IMR-90 (cell line): ENCODE data around the gene ANOS1. TPM values are rescaled to one million over a fixed set of nuclear protein-coding genes. Genes with fewer than 3 reads are reported as not detected.
"Not testable (repeated sequence)": the region's sequence is repeated elsewhere in the genome, so short reads cannot be mapped to it uniquely, and the experiment has no call there.

Experiments
- ATAC-seq: fragments of 200-7000 bp; cut with Tn5 transposase; 2 replicates; pipeline ENCODE4 v1.9.1; 2020; ENCODE audit warnings: low read depth, mild to moderate bottlenecking, moderate library complexity
- BruUV-seq: library from RNA; stranded (reverse); fragments of 400-500 nt; replicated peaks from 2 replicates; lab custom pipeline; 2021; lab: Mats Ljungman, UMichigan
- CTCF ChIA-PET: fragments of 300-600 bp; formaldehyde crosslinking; extraction: SDS; loops from one replicate; lab custom pipeline; 2021; ENCODE audit warnings: antibody characterized with exemption; lab: Yijun Ruan, JAX
- POLR2A ChIA-PET: fragments of 300-600 bp; sonication (Branson Sonifier 250); formaldehyde crosslinking; loops from one replicate; lab custom pipeline; 2022; ENCODE audit warnings: antibody characterized with exemption; ENCODE audit not compliant: unreplicated experiment; lab: Charles Lee
- DNase-seq: peaks from one replicate; pipeline ENCODE4 v3.0.0; 2013
- H2AFZ ChIP-seq: replicated peaks from 2 replicates; pipeline ENCODE3; 2013; ENCODE audit warnings: low read length, mild to moderate bottlenecking; ENCODE audit not compliant: poor library complexity
- H2AK5ac ChIP-seq: 2 replicates; pipeline ENCODE4 v1.6.1; 2013; ENCODE audit warnings: low read depth, low read length, inconsistent platforms
- H2AK9ac ChIP-seq: replicated peaks from 2 replicates; pipeline ENCODE3; 2013; ENCODE audit warnings: mild to moderate bottlenecking, low read depth, low read length, moderate library complexity; ENCODE audit not compliant: poor library complexity
- H2BK120ac ChIP-seq: 2 replicates; pipeline ENCODE4 v1.6.1; 2013; ENCODE audit warnings: low read depth, low read length, inconsistent platforms
- H2BK15ac ChIP-seq: 3 replicates; pipeline ENCODE4 v1.6.1; 2013; ENCODE audit warnings: low read depth, low read length, inconsistent platforms
- H2BK20ac ChIP-seq: 2 replicates; pipeline ENCODE4 v1.6.1; 2013; ENCODE audit warnings: low read depth, mild to moderate bottlenecking, inconsistent platforms, low read length, moderate library complexity
- H2BK5ac ChIP-seq: 2 replicates; pipeline ENCODE4 v1.6.1; 2013; ENCODE audit warnings: mild to moderate bottlenecking, low read depth, low read length, inconsistent platforms; ENCODE audit not compliant: poor library complexity, severe bottlenecking
- H3K14ac ChIP-seq: replicated peaks from 2 replicates; pipeline ENCODE4 v1.6.1; 2013; ENCODE audit warnings: low read depth, low read length, inconsistent platforms
- H3K18ac ChIP-seq: 2 replicates; pipeline ENCODE4 v1.6.1; 2013; ENCODE audit warnings: low read depth, low read length, control low read depth
- H3K23ac ChIP-seq: 2 replicates; pipeline ENCODE4 v1.6.1; 2013; ENCODE audit warnings: low read depth, low read length, inconsistent platforms
- H3K27ac ChIP-seq: 2 replicates; pipeline ENCODE4 v1.5.1; 2013; ENCODE audit warnings: mild to moderate bottlenecking, control low read depth, low read length; ENCODE audit not compliant: insufficient read depth
- H3K27me3 ChIP-seq: 2 replicates; pipeline ENCODE4 v1.6.1; 2013; ENCODE audit warnings: low read length; ENCODE audit not compliant: control insufficient read depth, insufficient read depth
- H3K36me3 ChIP-seq: 2 replicates; pipeline ENCODE4 v1.6.1; 2013; ENCODE audit warnings: low read length, mixed read lengths; ENCODE audit not compliant: control insufficient read depth, insufficient read depth
- H3K4ac ChIP-seq: 2 replicates; pipeline ENCODE4 v1.6.1; 2013; ENCODE audit warnings: low read depth, low read length, inconsistent platforms
- H3K4me1 ChIP-seq: 2 replicates; pipeline ENCODE4 v1.6.1; 2013; ENCODE audit warnings: low read length, mixed read lengths; ENCODE audit not compliant: control insufficient read depth, insufficient read depth
- H3K4me2 ChIP-seq: 2 replicates; pipeline ENCODE4 v1.6.1; 2013; ENCODE audit warnings: low read depth, mild to moderate bottlenecking, control low read depth, low read length, moderate library complexity
- H3K4me3 ChIP-seq: 2 replicates; pipeline ENCODE4 v1.5.1; 2013; ENCODE audit warnings: low read depth, mild to moderate bottlenecking, control low read depth, low read length, moderate library complexity; ENCODE audit not compliant: insufficient read depth
- H3K56ac ChIP-seq: 2 replicates; pipeline ENCODE4 v1.6.1; 2013; ENCODE audit warnings: low read length, inconsistent platforms; ENCODE audit not compliant: insufficient read depth; ENCODE audit errors: extremely low read depth
- H3K79me1 ChIP-seq, 2 experiments: 2 replicates each; pipeline ENCODE4 v1.6.1; 2013; ENCODE audit warnings: low read length in 2 of 2, inconsistent platforms in 1 of 2, low read depth in 1 of 2
- H3K9ac ChIP-seq: 2 replicates; pipeline ENCODE4 v1.6.1; 2013; ENCODE audit warnings: low read depth, low read length, control low read depth
- H3K9me1 ChIP-seq: 2 replicates; pipeline ENCODE4 v1.6.1; 2013; ENCODE audit warnings: low read length, inconsistent platforms; ENCODE audit not compliant: insufficient read depth
- H3K9me3 ChIP-seq: 2 replicates; pipeline ENCODE4 v1.6.1; 2013; ENCODE audit warnings: low read length; ENCODE audit not compliant: control insufficient read depth, insufficient read depth
- H4K20me1 ChIP-seq: 2 replicates; pipeline ENCODE4 v1.6.1; 2013; ENCODE audit warnings: low read length, inconsistent platforms; ENCODE audit not compliant: insufficient read depth
- H4K5ac ChIP-seq: 2 replicates; pipeline ENCODE4 v1.6.1; 2013; ENCODE audit warnings: mild to moderate bottlenecking, low read depth, low read length, control low read depth
- H4K8ac ChIP-seq, 2 experiments: 2 replicates each; pipeline ENCODE4 v1.6.1; 2013; ENCODE audit warnings: low read depth in 2 of 2, low read length in 2 of 2, control low read depth in 1 of 2, inconsistent platforms in 1 of 2
- H4K91ac ChIP-seq: 2 replicates; pipeline ENCODE4 v1.6.1; 2013; ENCODE audit warnings: low read depth, low read length, inconsistent platforms; ENCODE audit not compliant: insufficient read depth
- BHLHE40 ChIP-seq: fragments of 150-350 bp; IDR thresholded peaks from 2 replicates; pipeline ENCODE4 v1.6.1; 2016; ENCODE audit warnings: mild to moderate bottlenecking, low read depth, low read length
- CEBPB ChIP-seq: IDR thresholded peaks from 2 replicates; pipeline ENCODE4 v1.6.1; 2012; ENCODE audit warnings: low read depth, low read length, improper control_type of control experiment
- CHD1 ChIP-seq: IDR thresholded peaks from 2 replicates; pipeline ENCODE4 v1.6.1; 2012; ENCODE audit warnings: low read depth, low read length, improper control_type of control experiment
- FOS ChIP-seq: fragments of 150-350 bp; IDR thresholded peaks from 2 replicates; pipeline ENCODE4 v1.6.1; 2016; ENCODE audit warnings: low read depth, low read length
- MAFK ChIP-seq: IDR thresholded peaks from 2 replicates; pipeline ENCODE4 v1.6.1; 2012; ENCODE audit warnings: low read depth, low read length, improper control_type of control experiment
- POLR2A ChIP-seq: IDR thresholded peaks from 2 replicates; pipeline ENCODE4 v1.6.1; 2012; ENCODE audit warnings: mild to moderate bottlenecking, low read depth, low read length
- RAD21 ChIP-seq: IDR thresholded peaks from 2 replicates; pipeline ENCODE4 v1.6.1; 2012; ENCODE audit warnings: low read length, improper control_type of control experiment
- RFX5 ChIP-seq: IDR thresholded peaks from 2 replicates; pipeline ENCODE4 v1.8.0; 2012; ENCODE audit warnings: low read depth, mild to moderate bottlenecking, low read length, moderate library complexity
- USF2 ChIP-seq: fragments of 150-350 bp; IDR thresholded peaks from 2 replicates; pipeline ENCODE4 v1.6.1; 2017; ENCODE audit warnings: mild to moderate bottlenecking, antibody characterized with exemption, low read length, low read depth
- WGBS, 2 experiments: methylation state at CpG; one replicate each; pipeline versions ENCODE4 v1.1.5 to v1.1.7; 2013; ENCODE audit warnings: missing lambda C conversion rate in 2 of 2; ENCODE audit not compliant: insufficient read length in 1 of 2; ENCODE audit errors: extremely low coverage in 2 of 2; 5-methylcytosine and 5-hydroxymethylcytosine counted together
- dilution Hi-C: fragments of 300-500 bp; cut with HindIII; formaldehyde crosslinking; loops from one replicate; pipeline ENCODE4 v1.14.3; 2018; ENCODE audit warnings: low sequenced_read_pairs; ENCODE audit not compliant: unreplicated experiment
- in situ Hi-C: fragments of 300-500 bp; cut with MboI; formaldehyde crosslinking; loops from 3 replicates; pipeline ENCODE4 v1.14.3; 2019; ENCODE audit warnings: low sequenced_read_pairs, inconsistent platforms, mixed read lengths
- intact Hi-C: fragments of 100-400 bp; cut with micrococcal nuclease; formaldehyde crosslinking; loops from 2 replicates; pipeline ENCODE4 v1.10.0; 2022
- polyA plus RNA-seq, 3 experiments: library from polyadenylated mRNA; depleted of rRNA; stranded (reverse); fragments of >200 nt; gene quantifications; 2 replicates each; pipeline ENCODE4 v1.2.3, GENCODE V29; 2012; ENCODE audit warnings: low replicate concordance in 1 of 3
- total RNA-seq: library from RNA; depleted of rRNA; stranded (reverse); fragments of >200 nt; gene quantifications from 2 replicates; pipeline ENCODE4 v1.2.3, GENCODE V29; 2012

Gene ANOS1
- total and polyA plus RNA-seq, 2 of the 4 experiments (the other 2 are of a cell fraction): under 0.01 to 0.17 TPM

- H2BK120ac ChIP-seq: no peak overlapping the region
- no peak for DNase-seq
- in situ Hi-C loops: no loop called here
- H4K20me1 ChIP-seq: no peaks in the 10 kb centered on the region
- no peak overlapping the region for H3K9ac ChIP-seq
- no peak overlapping the region for H4K8ac ChIP-seq
- no peaks in the 10 kb centered on the region for H3K36me3 ChIP-seq
- H3K9me3 ChIP-seq: peaks cover 7% of the 10 kb centered on the region; the same call in 1 of the 2 replicates
- H2BK5ac ChIP-seq: no peak overlapping the region
- ChIA-PET CTCF (no interaction called here), POLR2A (no interaction called here)
- no peak overlapping the region for H3K4me3 ChIP-seq
- no peak overlapping the region for H4K91ac ChIP-seq
- no peak overlapping the region for H2AFZ ChIP-seq
- no peak for ATAC-seq
- dilution Hi-C loops: no loop called here
- H3K23ac ChIP-seq: no peak overlapping the region
- H2BK15ac ChIP-seq: no peak overlapping the region
- intact Hi-C loops: no loop called here
- no peak overlapping the region for H3K27ac ChIP-seq
- no peak overlapping the region for H3K56ac ChIP-seq
- H3K4me2 ChIP-seq: no peak overlapping the region
- no peak overlapping the region for H3K18ac ChIP-seq
- no TSS peak for BruUV-seq
- H3K9me1 ChIP-seq: no peaks in the 10 kb centered on the region
- TF ChIP-seq CHD1 (no peak), MAFK (no peak), RFX5 (no peak), CEBPB (no peak), RAD21 (no peak), BHLHE40 (no peak), USF2 (no peak), FOS (no peak), POLR2A (no peak)
- no peak overlapping the region for H2BK20ac ChIP-seq
- H3K4me1 ChIP-seq: no peaks in the 10 kb centered on the region
- WGBS, 2 experiments: no CpG with 5 or more reads among the region's 4 CpGs
- no peak overlapping the region for H3K14ac ChIP-seq
- H3K79me1 ChIP-seq: no peaks in the 10 kb centered on the region
- no peak overlapping the region for H3K4ac ChIP-seq
- no peak overlapping the region for H2AK9ac ChIP-seq
- no peak overlapping the region for H4K5ac ChIP-seq
- no peaks in the 10 kb centered on the region for H3K27me3 ChIP-seq
- no peak overlapping the region for H2AK5ac ChIP-seq
Observed at GRCh38 chrX:8500203-8500602, 231.7 kb downstream of the ANOS1 start.

GRCh38 chrX:8495036-8495435, 236.9 kb downstream of the ANOS1 start:
- intact Hi-C loops, H3K56ac ChIP-seq, H3K4me1 ChIP-seq, H3K9ac ChIP-seq, H2BK120ac ChIP-seq, H3K36me3 ChIP-seq, H3K4me3 ChIP-seq, ATAC-seq, POLR2A ChIA-PET, H3K18ac ChIP-seq, CTCF ChIA-PET, H3K9me1 ChIP-seq, H3K23ac ChIP-seq, H4K8ac ChIP-seq, H3K14ac ChIP-seq, in situ Hi-C loops, H3K4me2 ChIP-seq, H4K20me1 ChIP-seq, H2BK20ac ChIP-seq, H2BK15ac ChIP-seq, H4K5ac ChIP-seq, H2AFZ ChIP-seq, H3K79me1 ChIP-seq, H3K27me3 ChIP-seq, H3K4ac ChIP-seq, BruUV-seq, H4K91ac ChIP-seq, DNase-seq, H2AK9ac ChIP-seq, H3K27ac ChIP-seq, H3K9me3 ChIP-seq, H2AK5ac ChIP-seq, dilution Hi-C loops, H2BK5ac ChIP-seq: not testable (repeated sequence)
- no CpG with 5 or more reads among the region's 4 CpGs for WGBS, 2 experiments
